SKM-1 (cell line): ENCODE data around the gene IGSF9B.

Experiments
- DNase-seq: peaks from one replicate; lab custom pipeline; 2025; ENCODE audit not compliant: unreplicated experiment; lab: John Stamatoyannopoulos, UW

Gene IGSF9B

DNA sequence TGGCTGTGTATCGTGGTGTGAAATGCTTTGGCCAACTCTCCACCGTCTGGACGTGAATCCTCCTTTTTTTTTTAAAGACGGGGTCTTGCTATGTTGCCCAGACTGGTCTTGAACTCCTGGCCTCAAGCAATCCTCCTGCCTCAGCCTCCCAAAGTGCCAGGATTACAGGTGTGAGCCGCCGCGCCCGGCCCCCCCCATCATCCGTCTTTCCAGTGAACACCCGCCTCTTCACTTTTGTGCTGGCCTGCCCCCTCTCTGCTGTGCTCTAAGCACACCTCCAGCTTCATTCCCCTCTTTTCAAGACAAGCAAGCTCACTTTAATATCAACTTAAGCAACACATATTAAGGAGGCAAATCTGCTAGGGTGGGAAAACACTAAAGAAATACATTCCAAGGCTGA lies 35.3 kb downstream of the IGSF9B start:
- no peak for DNase-seq

DNA sequence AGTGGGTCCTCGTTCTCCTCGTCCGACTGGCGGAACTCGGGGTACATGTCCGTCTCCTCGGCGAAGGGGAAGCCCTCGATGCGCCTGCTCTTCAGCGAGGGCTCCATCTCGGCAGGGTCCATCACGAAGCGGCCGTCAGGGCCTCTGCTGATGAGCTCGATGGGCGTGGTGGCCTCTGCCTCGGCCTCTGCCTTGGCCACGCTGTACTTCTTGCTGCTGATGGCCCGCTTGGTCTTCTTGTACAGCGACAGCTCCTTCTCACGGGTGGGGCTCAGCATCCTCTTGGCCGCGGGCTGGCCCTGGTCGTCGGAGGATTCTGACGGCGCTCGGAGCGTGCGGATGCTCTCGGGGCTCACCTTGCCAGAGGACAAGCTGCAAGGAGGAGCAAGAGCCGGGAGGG lies 35.7 kb downstream of the IGSF9B start:
- DNase-seq: no peak

DNA sequence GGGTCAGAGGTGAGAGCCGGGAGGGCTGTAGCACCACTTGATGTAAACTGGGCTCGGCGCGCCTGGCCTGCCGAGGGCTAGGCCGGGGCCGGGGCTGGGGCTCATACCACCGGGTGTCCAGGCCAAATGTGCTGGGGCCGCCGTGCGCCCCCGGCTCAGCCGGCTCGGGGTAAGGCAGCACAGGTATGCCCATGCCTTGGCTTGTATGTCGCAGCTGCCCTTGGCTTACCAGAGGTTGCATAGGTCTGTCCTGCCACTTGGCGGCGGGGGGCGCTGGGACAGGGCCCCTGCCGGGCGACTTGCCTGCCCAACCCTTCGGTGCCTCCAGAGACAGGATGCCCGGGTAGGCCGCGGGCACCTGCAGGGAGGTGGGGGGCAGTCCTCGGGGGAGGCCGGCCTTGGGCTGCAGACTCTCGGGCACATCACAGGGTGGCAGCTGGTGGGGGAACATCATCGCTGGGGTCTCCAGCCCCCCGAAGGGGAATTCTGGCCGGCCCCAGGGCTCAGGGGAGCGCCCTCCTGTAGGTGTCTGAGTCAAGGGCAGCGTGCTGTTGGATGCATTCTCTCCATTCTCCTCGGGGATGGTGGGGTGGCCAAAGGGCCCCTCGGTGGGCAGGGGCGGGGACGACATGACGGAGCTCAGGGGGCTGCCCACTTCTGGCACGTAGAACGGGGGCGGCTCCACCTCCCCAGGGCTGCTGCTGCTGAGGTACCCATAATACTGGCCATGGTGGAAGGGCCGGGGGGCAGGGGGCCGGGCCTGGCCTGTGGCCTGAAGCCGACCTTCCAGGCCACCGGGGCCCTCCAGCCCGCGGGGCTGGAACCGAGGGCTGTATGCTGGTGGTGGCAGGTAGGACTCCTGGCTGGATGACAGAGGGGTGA lies 36.4 kb downstream of the IGSF9B start:
- DNase-seq: no peak

DNA sequence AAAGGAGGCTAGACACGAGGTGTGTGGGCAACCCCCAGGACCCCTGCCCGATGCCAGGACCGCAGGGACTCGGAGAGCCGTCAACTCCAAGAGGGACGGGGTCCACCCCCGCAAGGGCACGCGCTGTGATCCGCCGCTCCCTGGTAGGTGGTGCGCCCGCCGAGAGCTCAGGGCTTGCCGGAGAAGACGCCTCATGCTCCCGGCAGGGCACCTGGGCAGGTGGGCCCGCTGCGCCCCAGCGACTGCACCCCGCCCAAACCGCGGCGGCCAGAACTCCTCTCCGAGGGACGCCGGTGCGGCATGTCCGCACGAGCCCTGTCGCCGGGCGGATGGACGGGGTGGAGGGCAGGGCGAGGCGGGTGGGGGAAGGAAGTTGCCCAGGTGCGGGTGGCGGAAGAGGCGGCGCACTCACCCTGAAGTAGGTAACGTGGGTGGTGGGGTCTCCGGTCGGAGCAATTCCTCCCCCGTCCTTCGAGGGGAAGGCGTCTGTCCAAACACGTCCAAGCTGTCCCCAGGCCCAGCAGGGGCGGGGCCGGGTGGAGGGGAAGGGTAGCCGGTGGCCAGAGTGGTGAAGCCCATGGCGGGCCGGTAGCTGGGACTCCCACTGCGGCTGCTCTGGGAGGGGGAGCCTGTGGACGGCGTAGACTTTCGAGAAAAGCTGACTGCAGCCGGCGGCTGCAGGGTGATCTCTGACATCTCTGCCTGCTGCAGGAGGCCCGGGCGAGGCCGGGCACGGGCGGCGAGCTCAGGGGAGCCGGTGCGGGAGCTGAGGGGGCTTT lies 37.2 kb downstream of the IGSF9B start:
- no peak for DNase-seq

DNA sequence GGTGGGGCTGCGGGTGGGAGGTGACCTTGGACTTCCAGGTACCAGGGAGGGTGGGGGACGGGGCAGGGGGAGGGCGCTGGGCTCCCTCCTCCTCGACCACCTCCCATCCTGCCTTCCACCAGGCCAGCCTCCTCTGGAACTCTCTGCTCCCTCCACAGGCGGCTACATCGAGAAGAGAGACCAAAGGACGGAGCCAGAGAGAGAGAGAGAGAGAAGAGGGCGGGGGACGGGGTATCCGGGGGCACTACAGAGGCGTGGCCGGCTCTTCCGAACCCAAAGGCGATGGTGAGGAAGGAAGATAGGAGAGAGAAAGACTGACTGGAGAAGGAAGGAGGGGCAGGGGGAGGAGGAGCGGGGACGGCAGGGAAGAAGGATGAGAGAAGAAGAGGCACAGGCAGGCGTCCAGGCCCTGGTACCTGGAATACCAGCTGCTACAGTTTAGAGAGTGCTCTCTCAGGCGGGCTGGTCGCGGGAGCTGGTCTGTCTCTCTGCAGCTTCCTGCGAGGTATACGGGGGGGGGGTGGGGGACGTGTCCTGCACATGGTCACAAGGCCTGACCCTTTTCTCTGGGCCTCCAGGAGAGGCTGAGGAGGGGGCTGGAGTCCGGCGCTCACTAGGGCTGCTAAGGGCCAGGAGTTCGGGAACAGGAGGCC lies 38.0 kb downstream of the IGSF9B start:
- no peak for DNase-seq

DNA sequence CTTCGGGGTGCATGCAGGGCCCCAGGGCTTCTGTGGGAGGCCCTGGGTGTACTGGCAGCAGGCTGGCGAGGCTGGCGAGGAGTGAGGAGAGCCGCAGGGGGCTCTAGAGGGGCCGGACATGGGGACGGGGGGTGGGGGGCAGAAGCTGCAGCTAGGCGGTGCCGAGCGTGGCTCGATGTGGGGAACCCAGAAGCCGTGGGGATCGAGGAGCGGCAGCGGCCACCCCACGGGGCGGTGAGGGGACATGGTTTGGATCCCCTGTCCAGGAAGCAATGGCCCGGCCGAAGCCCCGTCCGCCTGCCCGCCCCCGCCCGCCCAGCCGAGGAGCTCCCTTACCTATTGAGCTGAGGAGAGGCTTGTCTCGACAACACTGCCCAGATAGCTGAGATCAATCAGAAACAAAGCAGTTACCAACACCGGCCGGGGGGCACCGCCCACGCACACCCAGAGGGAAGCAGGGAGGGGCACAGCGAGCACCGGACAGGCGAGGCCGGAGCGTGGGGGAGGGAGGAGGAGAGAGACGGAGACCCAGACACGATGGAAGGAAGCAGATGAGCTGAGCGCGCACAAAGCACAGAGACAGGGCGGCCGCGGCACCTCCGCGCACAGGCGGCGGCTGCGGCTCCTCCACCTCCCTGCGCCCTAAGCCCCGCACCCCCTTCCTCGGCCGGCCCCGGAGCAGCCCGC lies 38.7 kb downstream of the IGSF9B start:
- no peak for DNase-seq

DNA sequence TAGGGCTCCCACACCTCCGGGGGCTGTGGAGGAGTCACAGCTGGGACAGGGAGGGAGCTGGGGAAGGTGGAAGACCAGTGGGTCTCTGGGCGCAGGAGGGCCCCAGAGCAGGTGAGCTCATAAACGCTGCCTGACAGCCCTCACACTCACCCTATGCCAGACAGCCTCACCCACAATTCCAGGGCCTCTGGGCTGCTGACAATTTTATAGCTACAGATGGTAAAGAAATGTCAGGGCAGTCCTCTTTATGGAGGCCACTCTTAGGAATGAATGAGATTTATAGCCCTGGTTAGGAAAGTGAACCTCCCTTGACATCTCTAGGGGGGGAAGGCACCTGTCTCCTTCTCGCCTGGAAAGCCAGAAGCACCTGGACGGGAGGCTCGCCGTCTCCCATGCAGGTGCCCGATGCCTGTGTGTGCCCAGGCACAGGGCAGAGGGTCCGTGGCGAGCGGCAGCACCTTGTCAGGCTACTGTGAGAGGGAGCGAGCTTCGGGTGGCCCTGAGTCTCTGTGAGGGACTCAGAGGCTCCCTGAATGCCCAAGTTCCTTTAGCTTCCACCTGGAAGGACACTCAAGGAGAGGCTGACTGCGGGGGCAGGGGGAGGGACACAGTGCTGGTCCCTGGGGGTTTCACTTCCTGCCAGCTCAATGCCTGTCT lies 39.9 kb downstream of the IGSF9B start:
- DNase-seq: no peak

DNA sequence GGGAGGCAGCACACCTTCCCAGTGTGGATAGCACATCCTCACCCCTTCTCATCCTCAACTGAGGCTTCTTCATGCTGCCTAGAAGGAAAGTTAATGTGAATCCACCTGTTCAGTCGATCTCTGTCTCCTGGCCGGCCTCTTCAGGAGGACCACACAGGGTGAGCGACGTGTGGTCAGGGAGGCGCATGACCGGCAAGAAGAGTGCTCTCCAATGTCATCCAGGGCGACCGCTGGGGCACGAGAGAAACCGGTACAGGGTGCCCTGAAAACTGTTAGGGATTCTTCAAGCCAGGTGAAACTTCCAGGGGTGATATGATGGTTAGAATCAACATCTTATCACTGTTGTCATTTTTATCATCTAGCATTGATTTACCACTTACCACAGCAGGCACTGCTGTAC lies 43.0 kb downstream of the IGSF9B start:
- no peak for DNase-seq

DNA sequence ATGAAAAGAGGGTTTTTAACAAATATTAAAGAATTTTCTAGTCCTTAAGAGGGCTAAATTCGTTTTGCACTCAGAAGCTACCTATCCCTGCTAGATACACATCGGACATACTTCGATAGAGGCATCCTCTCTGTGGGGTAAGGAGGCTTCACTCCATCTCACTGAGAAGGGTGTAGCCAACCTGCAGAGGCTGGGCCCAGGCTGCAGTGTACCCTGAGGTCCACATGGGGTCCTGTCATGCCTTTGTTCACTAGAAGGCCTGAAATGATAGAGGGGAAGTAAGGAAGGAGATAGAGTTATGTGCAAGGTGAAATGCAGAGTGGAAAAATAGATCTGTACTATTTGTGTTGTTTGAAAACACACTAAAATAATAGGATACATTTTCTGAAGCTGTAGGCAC lies 45.6 kb downstream of the IGSF9B start:
- DNase-seq: no peak

DNA sequence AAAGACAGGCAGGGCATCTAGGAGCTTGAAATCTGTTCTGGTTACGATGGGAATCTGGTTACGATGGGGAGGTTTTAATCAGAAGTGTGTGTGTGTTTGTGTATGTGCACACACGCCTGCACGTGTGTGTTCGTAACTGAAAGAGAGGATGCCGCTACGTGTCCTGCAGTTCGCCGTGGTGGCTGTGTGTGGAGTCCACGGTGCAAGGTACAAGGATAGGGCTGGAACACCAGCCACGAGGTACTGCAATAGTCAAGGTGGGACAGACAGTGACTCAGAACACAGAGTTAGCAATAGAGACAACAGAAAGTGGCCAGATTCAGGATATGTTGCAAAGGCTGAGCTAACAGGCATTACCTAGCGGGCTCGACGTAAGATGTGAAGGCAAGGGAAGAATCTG lies 46.7 kb downstream of the IGSF9B start:
- no peak for DNase-seq

DNA sequence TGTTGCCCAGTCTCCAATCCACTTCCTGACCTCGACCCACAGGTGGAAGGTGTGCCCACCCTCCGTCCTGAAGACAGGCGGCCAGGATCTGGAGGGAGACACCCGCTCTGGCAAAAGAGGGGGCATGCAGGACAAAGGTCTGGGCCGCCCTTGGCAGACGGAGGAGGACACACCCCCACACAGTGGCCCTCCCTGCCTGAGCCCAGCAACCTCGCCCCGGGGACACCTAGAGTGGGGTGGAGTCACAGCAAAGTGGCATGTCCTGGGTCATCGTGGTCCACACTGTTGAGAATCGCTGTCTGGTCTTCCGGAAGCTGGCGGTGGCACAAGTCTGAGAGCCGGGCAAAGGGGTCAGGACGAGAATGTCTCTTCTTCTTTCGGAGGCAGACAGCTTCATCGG lies 47.9 kb downstream of the IGSF9B start:
- no peak for DNase-seq

DNA sequence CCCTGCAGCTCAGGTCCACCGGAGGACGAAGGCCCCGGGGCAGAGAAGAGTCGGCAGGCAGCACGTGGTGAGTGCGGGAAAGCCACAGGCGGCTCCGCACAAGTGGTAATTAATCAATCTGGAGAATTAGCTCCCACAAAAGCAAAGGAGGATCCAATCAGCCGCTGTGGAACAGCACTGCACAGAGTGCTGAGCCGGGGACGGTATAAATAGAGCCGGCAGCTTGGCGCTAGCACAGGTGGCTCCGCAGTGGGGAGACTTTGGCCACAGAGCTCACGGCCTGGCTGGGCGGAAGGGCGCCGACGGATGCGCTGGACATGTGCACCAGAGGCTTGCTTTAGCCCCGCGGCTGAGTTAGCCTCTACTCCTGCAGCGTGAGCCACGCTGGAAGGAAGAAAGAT lies 48.9 kb downstream of the IGSF9B start:
- DNase-seq: no peak

DNA sequence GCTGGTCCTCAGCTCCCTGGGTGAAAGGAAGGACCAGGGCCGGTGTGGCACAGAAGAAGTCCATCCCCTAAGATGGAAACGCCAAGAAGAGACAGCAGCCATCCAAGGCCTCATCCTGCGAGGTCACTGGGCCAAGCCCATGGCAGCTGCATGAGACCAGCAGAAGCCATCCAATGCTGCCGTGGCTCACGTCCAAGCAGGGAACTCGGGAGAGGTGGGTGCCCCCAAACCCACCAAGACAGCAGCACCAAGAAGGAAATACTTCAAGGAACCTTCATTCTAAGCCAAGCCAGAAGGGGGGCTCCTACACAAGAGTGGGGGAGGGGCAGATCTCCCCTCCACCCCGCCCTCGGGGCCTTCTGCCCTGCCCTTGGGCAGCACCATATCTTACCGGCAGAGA lies 49.6 kb downstream of the IGSF9B start:
- DNase-seq: no peak

DNA sequence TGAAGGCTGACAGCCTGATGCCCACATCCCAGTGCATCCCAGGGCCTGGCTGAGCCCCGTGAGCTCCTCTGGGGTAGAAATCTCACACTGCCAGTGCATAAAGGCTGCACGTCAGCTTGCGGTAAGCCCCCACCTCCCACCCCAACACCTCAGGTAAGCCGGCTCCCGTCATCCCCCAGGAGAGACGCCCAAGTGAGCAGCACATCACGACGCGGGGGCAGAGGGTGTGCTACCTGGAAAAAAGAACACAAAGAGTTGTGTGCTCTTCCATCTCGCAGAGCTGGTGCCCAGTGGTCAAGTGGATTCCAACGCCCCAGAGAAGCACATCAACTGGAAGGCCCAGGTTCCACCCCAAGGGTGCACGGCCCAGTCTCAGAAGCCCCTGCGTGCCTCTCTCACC lies 50.0 kb downstream of the IGSF9B start:
- DNase-seq: no peak

DNA sequence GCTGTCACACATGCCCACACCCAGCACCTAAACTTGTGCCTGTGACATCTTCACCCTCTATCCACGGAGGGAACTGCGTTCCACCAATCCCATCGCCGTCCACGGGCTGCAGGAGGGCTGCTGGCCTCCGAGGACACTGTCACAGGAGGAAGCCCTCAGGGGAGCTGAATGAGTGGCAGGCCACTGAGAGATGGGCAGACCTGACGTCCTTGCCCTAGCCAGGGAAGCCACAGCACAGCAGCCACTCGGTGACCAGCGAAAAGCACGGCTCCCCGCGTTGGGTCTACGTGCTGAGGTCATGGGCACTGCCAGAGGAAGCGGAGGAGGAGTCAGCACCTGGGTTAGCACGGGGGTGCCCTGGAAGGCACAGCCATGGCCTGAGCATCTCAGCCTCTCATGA lies 50.5 kb downstream of the IGSF9B start:
- DNase-seq: no peak

DNA sequence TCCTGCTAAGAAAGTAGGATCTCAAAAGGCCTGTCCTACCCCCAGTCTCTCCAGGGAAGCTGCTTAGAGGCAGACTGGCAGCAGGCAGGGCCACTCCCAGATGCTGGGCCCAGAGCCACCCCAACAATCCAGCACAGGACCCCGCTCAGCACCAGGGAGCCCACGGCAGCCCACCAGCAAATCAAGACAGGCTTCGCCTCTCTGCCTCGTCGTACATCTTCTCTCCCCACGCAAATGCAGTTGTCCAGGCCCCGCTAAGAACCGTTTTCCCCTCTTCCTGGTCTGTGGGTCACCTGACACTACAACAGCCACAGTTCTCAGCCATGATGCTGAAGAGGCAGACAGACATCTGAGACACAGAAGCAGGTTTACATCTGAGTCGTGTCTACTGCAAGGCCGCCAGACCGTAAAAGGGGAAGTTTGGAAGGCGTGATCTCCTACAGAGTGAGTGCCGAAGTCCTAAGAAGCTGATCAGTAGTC lies 51.1 kb downstream of the IGSF9B start:
- DNase-seq: no peak

DNA sequence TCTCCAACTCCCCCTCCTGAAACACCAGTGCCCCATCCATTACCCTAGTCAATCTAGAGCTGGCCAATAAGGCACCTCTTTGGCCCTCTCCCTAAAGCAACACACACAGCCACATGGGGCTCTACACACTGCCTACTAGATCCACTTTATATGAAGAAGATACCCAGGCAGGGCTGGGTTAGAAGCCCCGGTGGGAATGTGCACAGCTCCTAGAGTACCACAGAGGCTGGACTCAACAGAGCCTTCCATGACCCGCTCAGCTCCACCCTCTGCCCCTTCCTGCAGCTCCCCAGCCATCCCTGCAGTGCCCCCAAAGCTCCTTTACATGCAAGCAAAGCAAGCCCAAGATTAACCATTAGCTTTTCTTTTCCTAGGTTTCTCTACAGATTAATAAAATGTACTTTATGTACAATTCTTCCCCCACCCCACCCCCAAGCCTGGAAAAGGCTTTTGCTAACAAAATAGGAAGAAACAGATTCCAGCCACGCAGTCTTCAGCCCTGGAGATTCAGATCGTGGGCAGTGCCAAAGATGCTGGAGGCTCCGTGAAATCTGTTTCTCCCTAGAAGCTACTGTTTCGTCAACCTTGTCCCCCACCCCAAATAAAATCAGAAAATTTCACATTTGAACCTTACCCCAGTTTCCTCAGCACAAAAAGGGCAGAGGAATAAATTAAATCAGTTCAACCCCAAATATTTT lies 51.8 kb downstream of the IGSF9B start:
- DNase-seq: no peak

DNA sequence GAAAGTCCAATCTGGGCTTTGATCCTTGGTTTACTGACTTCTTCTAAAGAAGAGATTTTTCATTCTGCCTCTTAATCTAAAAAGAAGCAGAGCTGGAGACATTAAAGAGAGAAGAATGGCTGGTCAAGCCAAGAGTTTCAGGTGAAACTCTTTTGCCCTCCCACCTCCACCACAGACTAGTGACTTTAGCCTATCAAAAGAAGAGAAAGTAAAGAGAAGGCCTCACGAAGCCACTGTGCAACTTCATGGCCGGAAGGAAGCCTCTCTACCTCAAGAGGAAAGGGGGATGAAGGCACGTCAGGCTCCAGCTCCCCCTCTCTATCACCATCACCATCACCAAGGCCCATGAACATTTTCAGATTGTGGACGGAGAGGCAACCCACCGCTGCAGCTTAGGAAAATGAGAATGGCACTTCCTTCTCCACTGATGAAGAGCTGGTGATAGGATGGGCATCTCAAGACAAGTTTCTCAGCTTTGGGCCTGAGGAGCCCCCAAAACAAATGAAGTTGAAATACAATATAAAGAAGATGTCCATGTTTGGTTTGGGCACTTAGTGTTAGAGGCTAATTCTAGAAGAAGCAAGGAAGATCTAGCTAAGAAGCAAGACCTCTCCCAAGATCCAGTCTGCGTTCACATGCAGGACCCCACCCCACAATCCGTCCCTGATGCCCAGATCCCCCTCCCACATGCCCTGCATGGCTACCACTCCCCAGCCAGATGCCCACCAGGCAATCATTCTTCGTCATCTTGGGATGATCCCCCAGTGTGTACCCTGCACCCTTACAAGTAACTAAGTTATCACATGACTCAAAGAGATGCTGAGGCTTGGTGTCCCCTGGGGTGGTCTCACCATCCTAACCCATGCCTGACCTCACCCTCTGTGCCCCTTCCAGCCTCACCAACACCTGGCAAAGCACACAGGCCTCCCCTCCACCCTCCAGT lies 52.6 kb downstream of the IGSF9B start:
- no peak for DNase-seq

DNA sequence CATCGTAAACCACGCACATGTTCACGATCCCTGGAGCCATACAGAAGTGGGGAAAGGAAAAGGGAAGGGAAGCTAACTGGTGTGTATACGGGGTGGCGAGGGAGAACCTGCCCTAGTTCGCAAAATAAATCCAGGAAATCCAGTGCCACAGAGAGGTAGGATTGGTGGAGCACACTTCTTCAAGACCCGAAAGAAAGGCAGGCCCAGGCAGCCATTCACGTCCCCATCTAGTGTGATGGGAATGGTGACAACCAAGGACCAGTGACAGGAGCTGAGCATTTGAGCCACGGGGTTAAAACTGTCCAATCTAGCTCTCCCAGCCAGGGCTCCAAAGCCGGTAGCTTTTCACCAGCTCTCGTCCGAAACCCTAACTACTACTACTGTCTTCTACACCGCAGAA lies 53.7 kb downstream of the IGSF9B start:
- no peak for DNase-seq
